Islet precursor cell (in vitro differentiated cells): ENCODE measurements around the gene DLD.
"Not testable (repeated sequence)": the region's sequence is repeated elsewhere in the genome, so short reads cannot be mapped to it uniquely, and the experiment has no call there.

Source experiments
- DNase-seq: peaks from one replicate; pipeline ENCODE4 v3.0.0-alpha.2; 2018

DLD gene

DNA sequence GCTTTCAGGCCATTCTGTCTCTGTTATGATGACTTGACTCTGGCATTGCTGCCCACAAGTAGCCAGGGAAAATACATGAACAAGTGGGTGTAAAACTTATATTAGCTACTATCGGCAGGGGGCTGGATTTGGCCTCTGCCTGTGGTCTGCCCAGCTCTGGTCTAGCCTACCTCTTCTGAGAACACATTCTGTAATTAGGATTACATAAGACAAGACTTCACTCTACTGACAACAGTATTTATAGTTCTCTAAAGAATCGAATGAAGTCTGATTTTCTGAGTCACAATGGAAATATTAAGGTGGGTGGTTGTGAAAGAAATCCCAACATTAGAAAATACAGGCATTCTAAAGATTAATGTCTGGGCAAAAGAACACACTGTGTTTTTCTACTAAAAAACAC, 55.5 kb downstream of the DLD start:
- no peak for DNase-seq

DNA sequence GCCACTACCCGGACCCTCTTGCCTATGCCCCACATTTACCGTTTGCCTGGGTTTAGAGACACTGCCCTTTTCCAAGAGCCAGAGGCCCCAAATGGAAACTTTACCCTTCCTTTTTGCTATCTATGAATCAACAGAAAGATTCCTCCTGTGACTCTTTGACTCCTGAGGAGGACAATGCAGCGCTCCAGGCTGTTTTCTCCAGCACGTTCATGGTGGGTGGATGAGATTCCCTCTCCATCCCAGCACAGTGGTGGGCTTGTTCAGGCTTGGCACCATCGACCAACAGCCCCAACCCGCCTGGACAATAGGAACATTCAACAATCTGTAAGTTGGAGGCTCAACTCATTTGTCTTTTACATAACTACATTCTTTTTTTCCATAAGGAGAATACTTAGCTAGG, 55.9 kb downstream of the DLD start:
- no peak for DNase-seq

DNA sequence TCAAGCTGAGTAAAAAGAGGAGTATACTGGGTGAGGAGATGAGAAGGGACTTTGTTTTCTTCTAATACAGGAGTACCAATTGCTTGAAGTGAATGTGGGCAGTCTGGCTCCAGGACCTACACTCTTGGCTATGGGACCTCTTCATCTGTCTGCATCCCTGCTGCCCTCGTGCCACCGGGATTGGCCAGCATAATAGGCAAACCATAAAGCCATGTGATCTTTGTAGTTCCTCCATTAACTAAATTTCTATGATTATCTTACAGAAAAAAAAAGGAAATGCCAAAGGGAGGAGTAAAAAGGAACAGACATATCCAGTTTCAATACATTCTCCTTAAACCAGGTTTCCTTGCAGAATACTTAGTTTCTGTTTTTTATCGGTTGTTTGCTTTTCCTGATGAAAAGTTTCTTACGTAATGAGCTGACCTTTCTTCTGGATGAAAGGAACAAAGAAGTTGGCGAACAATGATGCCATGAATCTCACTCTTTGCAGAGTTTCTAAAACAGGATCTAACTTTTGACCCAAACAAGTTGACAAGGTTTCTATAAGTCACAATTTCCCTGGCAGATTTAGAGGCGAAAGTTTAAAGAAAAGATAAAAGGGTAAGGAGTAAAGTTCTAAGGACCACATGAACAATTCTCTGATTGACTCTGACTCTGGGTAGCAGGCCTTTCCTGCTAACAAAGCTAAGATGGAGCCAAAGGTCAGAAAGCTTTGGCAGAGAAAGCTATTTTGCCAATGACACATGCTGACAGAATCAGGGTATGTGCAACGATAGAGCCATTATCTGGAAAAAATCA, 57.9 kb downstream of the DLD start:
- no peak for DNase-seq

DNA sequence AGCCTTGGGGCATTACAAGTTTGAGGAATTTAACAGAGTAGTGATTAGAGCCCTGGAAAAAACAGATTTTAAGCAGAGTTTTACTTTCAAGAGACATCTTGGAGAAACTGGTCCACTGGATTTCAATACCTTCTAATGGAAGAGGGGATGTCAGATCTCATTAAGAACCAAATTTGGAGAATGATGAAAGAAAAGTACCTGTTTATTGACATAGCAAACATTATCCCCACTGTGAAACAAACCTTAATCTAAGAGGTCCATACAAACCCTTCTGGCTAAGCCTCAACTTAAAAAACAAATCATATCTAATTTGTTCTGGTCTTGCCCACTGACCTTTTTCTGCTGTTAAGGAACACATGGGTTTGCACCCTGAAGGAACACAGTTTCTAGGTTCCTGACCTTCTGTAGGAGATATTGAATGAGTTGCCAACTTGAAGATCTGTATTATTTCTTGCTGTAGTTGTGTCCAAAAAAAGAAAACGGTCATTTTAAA, 58.5 kb downstream of the DLD start:
- no peak for DNase-seq

DNA sequence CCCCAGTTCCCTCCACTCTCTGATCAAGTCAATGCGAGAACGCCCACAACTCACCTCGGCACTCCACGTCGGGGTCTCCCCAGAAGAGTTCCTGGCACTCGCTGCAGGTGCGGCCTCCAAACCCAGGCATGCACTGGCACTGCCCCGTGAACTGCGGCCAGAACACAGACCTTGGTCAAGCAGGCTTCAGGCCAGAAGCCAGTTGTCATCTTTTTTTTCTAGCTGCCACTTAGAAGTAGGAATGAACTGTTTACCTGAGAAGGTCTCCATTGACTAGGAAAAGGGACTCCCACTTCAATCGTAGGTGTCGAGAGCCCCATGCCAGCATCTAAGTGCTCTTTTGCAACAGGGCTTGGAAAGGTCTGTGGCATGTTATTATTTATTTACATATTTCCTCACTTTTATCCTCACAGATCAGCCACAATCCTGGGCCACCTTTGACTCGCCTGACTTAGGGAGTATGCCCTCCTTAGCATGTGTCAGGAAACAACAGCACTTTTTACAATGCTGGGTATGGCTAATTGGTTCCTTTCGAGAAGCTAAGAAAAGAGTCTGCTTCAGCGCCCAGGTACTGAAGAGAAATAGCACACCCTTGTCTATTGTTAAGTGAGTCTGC, 60.3 kb downstream of the DLD start:
- DNase-seq: no peak

DNA sequence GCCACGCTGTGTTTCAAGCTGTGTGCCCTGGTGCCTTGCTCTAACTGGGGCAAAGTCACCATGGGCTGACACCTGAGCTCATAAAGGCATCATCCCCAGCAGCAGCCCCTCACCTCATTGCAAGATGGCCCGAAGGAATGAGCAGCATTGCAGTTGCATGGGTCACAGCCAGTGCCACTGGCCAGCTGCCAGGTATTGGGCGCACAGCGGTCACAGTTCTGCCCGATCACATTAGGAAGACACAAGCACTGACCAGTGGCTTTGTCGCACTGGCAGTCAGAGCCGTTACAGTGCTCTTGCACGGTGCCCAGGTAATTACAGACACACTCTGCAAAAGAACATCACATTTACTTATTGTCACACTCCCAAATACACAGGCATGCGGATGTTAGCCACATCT, 60.9 kb downstream of the DLD start:
- DNase-seq: no peak

DNA sequence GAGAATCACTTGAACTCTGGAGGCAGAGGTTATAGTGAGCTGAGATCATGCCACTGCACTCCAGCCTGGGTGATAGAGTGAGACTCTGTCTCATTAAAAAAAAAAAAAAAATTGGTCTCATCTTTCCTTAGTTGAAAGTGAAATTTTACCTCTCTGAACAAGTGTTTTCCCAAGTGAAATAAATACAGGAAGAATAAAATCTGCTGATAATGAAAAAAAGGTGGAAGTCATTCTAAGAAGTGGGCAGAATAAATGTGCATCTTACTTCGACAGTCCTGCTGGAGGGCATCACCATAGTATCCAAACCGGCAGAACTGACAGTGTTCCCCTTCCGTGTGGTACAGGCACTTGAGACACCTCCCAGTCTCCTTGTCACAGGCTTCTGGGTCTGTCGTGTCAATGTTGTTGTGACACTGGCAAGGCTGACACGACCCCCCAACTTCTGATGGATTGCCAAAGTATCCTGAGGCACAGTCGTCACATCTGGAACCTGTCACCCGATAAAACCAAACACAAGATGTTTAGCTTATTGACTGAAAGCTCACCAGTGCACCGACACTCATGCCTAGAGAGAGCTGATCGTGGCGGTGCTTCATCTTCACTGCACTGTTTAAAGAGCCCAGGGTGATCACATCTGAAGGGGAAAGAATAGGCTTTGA, 62.4 kb downstream of the DLD start:
- no peak for DNase-seq

DNA sequence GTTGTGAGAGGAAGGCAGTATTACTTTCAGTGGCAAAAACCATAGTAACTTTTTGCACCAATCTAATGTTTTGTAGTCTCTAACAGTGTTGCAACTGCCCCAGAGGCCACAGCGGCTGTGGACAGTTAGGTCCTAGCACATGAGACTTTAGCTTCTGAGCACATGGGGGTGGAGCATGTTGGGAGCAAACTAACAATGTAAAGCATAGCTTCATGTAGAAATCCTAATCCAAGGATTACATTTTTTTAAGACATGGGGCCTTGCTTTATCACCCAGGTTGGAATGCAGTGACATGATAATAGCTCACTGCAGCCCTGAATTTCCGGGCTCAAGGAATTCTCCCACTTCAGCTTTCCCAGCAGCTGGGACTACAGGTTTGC, 62.9 kb downstream of the DLD start:
- DNase-seq: no peak

DNA sequence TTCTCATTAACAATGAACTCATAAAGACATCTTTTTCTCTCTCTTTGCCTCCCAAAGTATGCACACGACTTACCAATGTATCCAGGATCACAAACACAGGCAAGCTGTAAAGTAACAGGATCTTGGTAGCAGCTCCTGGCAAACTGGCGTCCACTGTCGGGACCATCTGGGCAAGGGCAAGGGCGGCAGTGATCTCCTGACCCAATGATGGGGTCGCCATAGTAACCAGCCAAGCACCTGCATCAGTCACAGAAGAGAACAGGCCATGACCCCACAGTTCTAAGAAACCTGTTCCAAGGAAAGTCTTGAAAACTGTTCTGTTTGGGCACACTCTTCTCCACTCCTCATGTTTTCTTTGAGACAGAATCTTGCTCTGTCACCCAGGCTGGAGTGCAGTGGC, 64.4 kb downstream of the DLD start:
- no peak for DNase-seq

DNA sequence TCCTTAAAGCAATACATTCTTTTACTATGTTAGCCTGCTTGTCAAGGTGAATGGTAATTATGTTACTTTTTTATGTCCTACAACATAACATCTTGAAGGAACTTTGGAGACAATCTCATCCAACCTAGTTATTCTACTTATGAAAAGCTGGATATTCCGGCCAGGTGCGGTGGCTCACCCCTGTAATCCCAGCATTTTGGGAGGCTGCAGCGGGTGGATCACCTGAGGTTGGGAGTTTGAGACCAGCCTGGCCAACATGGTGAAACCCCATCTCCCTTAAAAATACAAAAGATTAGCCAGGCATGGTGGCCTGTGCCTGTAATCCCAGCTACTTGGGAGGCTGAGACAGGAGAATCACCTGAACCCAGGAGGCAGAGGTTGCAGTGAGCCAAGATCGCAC, 66.0 kb downstream of the DLD start:
- not testable (repeated sequence) for DNase-seq

DNA sequence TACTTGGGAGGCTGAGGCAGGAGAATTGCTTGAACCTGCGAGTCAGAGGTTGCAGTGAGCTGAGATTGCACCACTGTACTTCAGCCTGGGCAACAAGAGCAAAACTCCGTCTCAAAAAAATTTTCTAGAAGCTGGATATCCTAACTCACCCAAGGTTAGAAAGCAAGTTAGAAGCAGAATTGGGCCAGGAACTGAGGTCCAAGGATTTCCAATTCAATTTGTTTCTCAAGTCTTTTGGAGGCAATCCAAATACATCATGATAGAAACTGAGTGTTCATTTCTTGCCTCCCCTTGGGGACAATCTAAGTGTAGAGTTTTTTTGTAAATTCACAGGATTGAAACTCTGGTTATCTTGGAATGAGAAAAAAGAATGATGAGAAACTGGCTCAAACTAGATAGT, 66.5 kb downstream of the DLD start:
- DNase-seq: no peak

DNA sequence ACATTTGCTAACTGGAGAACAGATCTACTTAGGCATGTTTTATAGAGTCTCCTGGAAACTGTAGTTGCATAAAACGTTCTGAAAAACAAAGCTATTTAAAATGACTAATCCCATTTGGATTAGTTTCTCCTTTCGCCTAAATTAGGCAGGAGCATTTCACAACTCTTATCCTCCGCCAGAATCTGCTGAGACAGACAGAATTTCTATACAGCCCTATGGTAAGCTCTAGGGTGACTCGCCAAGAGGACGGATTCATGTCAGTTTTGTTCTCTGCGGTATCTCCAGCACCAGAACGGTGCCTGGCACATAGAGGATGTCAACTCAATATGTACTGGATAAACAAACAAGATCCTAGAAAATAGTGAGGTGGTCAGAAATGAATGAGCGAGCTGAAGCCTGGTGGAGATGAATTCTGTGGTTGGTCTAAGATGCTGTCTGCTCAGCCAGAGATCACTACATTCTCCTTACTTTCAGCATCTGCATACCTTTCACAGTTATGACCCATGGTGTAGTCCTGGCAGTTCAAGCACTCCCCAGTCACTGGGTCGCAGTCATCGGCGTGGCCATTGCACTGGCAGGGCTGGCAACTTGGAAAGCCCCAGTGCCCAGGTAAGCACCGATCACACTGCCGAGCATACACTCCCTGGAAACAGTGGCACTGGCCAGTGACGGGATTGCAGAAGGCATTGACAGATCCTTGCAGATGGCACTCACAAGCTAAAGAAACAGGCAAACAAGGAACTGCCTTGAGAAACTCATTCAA, 68.0 kb downstream of the DLD start:
- no peak for DNase-seq

DNA sequence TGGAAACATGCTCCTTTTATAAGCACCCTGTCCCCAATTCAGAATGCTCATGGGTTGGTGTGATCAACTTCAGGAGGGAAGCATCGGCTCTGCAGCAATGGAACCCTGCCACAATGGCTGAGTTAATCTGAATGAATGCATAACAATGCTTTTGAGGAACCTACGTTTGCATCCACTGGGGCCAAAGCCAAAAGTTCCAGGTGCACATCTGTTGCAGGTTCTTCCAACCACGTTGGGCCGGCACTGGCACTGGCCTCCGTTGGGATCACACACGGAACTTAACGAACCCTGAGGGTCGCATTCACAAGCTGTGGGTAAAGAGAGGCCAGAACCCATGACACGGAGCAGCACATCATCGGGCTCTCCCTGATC, 68.5 kb downstream of the DLD start:
- DNase-seq: no peak

DNA sequence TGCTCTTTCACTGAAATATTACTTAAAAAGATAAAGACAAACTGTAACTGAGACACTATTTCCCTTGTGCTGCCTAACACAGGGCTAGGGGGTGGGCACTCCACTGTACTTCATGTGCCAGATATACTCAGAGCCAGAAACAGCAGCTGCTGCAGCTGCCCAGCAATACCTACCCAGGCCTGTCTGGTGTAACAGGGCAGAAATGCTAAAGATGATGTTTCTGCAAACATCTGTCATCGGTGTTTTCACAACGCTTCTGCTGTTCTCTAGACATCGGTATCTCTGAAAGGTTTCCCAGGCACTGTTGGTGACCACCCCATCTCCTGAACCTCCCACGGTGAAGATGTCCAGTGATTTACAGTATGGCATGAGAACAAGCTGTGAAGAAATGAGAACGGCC, 69.3 kb downstream of the DLD start:
- no peak for DNase-seq

DNA sequence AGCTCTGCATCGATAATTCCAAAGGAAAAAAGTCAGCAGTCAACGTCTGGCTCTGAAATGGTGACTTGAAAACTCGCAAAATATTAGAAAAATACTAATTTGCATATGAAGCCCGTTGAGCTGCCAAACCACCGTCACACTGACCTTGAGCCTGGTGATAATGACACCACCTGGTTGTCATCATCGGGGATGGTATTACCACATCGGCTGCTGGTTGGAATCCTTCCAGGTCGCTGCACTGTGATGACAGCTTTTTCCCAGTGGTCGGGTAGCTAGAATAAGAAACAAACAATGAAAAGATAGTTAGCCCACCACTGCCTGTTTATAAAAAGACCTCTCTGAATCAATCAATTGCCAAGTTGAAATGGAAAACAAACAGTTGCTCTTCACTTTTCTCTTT, 70.4 kb downstream of the DLD start:
- no peak for DNase-seq

DNA sequence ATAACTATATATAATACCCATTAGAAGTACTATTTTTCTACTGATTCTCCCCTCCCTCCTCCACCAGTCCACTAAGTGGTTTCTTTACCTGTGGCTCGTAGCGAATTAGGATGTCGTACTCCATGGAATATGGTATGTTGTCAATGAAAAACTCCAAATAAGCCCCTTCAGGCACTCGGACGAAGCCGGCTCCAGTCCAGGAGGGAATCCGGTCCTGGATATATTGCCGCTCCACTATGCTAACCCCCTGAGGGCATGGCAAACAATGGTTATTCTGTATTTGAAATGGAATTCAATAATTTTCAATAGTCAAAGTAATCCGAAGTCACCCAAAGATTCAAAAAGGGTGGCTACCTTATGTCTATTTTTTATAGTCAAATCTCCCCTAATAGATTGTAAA, 71.8 kb downstream of the DLD start:
- DNase-seq: no peak

DNA sequence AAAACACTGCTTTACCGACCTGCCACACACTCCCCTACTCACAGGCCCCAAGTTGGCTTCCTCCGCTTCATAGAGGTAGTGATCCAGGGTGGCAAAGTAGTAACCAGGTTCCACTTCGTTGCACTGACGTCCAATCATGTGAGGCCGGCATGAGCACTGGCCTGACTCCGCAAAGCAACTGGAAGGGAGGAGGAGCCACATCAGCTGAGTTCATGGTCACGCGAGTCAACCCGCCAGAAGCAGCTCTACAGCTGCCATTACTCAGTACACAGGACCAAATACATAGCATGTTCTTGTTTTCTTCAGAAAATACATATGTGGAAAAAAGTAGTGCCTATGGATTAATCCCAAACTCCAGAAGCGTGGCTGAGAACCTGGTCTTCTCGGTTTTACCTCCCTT, 73.5 kb downstream of the DLD start:
- DNase-seq: no peak

DNA sequence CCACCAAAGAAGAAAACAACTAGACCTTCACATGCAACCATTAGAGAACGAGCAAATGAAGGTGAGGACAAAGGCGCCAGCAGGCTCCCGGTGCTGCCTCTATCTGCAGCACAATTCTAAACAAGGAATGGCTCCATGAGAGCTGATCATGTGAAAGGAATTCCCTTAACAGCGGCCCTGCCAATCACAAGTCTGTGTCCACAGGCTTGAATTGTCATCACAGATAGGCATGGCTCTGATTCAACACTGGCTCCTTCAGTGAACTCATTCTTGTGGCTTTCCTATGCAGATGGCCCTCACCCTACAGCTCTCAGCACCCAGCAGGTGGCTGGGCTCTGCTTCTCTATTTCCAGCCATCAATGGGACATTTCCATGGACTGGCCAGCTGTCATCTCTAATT, 75.7 kb downstream of the DLD start:
- DNase-seq: peak; percentile 85

DNA sequence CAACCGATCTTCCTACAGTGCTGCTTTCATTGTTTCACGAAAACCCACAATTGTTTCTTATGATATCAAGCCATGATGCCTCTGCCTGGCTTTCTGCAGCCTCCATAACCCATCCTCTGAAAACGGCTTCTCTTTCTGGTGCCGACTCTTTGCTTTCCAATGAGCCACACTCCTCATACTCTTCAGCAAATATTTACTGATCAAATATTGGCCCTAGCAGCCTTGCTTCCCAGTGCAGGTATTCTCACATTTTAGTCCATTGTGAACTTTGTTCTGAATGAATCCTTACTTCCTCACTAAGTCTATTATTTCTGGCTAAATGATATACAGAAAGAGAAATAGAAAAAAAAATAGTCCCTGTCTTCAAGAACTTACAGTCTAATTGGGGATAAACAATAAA, 76.4 kb downstream of the DLD start:
- no peak for DNase-seq

DNA sequence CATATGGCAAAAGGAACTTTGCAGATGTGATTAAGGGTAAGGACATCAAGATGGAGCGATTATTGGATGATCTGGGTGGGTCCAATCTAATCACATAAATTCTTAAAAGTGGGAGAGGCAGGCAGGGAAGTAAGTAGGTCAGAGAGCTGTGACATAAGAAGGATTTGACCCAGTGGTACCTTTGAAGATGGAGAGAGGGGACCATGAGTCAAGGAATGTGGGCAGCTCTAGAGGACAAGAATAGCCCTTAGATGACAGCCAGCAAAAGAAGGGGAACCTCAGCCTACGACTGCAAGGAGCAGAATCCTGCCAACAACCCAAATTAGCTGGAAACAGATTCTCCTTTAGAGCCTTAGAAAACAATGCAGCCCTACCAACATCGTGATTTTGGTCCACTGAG, 77.5 kb downstream of the DLD start:
- DNase-seq: no peak

DNA sequence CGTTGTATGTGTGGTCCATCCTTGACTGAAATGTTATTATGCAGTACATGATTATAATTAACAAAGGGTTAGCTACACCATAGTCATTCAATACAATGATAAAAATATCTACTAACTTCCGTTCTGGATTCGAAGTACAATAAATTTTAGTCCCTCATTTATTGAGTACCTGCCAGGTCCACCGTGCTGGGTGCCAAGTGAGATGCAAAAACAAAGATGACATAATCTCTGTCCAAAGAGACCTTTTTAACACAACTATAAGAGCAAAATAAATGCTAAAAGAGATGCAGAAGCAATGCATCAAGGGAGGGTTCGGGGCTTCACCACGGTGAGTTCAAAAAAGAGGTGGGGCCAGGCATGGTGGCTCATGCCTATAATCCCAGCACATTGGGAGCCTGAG, 78.9 kb downstream of the DLD start:
- no peak for DNase-seq
